GM18526 (cell line): Measurements from ENCODE around the gene MTAP.

ENCODE experiments used
- POLR2A ChIP-seq: IDR thresholded peaks from 3 replicates; pipeline ENCODE4 v1.6.1; 2011; ENCODE audit not compliant: insufficient read length; ENCODE audit errors: extremely low read depth

Gene MTAP

DNA sequence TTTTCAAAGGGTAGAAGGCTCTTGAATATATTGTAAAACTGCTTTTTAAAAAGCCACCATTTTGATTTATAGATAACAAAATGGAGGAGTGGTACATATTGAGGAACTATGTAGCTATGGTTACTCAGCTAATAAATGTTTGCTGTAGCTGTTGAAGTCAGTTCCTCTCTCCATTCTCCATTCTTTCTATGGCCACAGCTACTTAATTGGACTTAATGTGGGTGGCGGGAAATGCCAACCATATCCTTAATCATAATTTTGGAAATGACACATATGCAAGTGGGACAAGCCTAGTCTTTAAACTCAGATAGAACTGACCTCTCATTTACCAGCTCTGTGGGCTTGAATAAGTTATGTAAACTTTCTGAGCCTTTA, 181.1 kb downstream of the MTAP start:
- no peak for TF ChIP-seq POLR2A

DNA sequence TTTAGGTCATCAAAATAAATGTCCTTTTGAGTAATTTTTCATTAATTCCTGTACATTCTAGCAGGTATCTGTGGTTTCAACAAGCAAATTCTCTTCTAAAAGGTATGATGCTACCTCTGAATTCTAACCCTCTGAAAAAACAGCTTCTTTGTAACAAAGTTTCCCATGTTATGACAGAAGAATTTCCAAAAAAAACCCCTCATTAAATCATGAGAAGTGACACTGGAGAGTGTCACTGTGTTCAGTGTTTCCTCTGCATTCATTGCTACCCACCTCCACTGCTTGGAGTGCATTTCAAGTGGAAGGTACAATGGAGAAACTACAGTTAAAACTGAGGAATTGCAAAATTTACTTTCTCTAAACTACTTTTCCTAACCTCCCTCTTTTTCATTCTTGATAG, 181.7 kb downstream of the MTAP start:
- no peak for TF ChIP-seq POLR2A

DNA sequence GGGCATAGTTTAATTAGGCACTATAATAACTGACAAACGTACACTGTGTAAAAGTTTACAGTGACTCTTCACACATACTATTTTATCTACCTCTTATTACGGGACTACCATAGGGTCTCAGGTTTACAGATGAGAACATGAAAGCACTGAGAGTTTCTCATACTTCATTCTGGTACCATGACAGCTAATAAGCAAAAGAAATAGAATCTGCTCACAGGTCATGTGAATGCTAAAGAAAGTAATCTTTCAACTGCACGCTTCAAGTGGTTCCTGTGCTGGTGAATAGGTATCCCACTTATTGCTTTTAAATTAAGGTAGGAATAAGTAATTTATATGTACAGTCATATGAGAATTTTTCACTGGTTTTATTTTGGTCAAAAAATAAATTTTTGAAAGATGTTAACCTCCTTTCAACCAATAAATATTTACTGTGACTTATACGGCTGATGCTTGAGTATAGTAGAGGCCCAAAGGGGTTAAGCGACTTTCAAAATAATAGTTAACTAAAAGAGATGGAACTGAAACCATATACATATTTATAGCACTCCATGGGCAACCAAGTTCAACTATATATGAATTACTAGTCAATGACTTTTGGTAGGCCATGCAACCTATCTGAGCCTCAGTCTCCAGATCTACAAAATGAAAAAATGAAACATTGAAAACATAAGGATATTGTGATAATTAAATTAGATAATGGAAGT, 183.7 kb downstream of the MTAP start:
- no peak for TF ChIP-seq POLR2A
